Measurements from ENCODE around the gene AGER.
"Not testable (repeated sequence)": the region's sequence is repeated elsewhere in the genome, so short reads cannot be mapped to it uniquely, and the experiment has no call there.

AGER gene

DNA sequence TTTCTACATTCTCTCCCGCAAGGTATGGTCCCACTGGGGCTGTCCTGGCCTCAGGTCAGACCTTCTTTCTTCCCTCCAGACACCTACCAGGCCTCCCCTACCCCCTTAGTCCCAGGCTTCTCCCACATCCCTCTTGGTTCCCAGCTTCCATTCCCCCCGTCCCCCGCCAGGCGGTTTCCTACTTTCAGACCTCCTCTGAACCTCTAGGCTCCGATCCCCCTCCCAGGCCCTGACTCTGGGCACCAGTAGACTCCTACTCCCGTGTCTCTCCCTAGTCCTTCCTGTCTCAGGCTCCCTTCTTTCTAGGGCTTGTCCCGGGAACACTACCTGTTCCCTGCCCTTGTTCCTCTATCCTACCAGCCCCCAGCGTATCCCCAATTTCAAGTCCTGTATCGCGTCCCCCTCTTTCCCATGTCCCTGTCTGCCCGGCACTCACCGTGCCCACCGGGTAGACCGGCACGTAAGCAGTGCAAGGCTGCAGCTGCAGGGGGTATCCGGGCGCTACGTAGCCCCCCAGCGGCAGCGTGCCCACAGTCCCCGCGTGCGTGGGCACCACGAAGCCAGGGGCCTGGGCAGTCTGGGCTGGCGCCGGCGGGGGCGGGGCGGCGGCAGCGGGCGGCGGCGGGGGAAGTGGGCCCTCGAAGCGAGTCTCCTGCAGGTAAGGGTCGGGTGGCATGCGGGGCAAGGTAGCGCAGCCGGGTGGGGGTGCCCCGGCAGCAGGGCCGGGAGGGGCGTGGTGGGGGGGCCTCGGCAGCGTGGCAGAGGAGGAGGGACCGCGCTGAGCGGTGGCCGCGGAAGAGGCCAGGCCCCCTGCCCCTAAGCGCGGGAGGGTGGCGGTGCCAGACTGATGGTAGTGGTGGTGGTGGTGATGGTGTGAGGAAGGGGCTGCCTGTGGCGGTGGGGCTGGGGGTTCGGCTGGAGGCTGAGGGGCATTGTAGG is 33.9 kb downstream of the AGER start:
- Histone ChIP-seq H3K9me3 (ENCODE audit: control insufficient read depth in 1 of 2, low read length in 2 of 2) (no peaks in the 10 kb centered on the region), H3K36me3 (ENCODE audit: control insufficient read depth in 1 of 2, insufficient read depth in 2 of 2, low read length in 2 of 2) (peaks cover 0 to 8% of the 10 kb centered on the region in 2 donors), H3K4me3 (ENCODE audit: low read depth in 1 of 2, low read length in 2 of 2) (peak overlapping the region in 1 of 2 donors; percentile 93), H3K27ac (ENCODE audit: low read length) (no peak overlapping the region), H3K27me3 (ENCODE audit: low read depth, low read length) (peaks cover 3% of the 10 kb centered on the region), H3K4me1 (ENCODE audit: control insufficient read depth in 1 of 2, insufficient read depth in 2 of 2, low read length in 2 of 2) (peaks cover 6 to 40% of the 10 kb centered on the region in 2 donors)

GRCh38 chr6:32149092-32149755 is 34.8 kb downstream of the AGER start:
- H3K27ac ChIP-seq (ENCODE audit: low read length), result no peak overlapping the region
- H3K4me1 ChIP-seq (ENCODE audit: control insufficient read depth in 1 of 2, insufficient read depth in 2 of 2, low read length in 2 of 2), result peaks cover 6 to 33% of the 10 kb centered on the region in 2 donors
- peaks cover 0 to 8% of the 10 kb centered on the region in 2 donors for H3K36me3 ChIP-seq (ENCODE audit: control insufficient read depth in 1 of 2, insufficient read depth in 2 of 2, low read length in 2 of 2)
- no peaks in the 10 kb centered on the region for H3K9me3 ChIP-seq (ENCODE audit: control insufficient read depth in 1 of 2, low read length in 2 of 2)
- peaks cover 3% of the 10 kb centered on the region for H3K27me3 ChIP-seq (ENCODE audit: low read depth, low read length)
- H3K4me3 ChIP-seq (ENCODE audit: low read depth in 1 of 2, low read length in 2 of 2), result no peak overlapping the region

DNA sequence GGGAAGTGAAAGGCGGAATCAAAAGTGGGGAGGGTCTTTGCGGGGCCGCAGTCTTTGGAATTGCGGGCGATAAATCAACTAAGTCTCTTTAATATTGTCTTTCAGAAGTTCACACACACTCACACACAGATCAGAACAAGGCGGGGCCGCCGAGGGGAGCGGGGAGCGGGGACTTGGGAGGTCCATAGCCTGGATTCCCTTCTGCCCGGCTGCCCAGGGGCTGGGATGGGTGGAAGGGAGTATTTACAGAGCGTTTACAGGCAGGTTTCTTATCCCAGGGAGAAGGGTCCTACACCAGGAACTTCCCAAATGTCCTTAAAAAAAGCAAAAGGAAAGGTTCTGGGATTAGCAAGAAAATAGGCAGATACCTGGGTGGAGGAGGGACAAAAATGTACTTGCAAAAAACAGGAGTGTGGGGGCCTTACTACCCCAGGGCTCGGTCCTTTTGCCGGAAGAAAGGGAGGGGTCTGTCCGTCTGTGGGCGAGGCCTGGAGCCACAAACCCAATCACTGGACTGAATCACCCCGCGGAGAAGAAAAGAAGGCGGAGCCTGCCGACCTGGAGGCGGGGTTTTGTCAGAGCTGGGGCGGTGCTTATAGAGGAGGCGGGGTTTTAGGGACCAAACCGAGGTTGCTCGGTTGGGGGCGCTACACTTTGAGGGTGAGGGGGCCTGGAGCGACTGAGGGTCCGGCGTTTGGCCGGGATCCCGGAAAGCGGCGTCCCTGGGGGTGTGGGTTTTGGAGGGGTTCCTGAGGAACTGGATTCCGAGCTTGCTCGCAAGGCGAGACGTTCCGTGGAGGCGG is 35.6 kb downstream of the AGER start:
- Histone ChIP-seq H3K4me1 (ENCODE audit: control insufficient read depth in 1 of 2, insufficient read depth in 2 of 2, low read length in 2 of 2) (peaks cover 6 to 33% of the 10 kb centered on the region in 2 donors), H3K27ac (ENCODE audit: low read length) (no peak overlapping the region), H3K27me3 (ENCODE audit: low read depth, low read length) (peaks cover 3% of the 10 kb centered on the region), H3K36me3 (ENCODE audit: control insufficient read depth in 1 of 2, insufficient read depth in 2 of 2, low read length in 2 of 2) (peaks cover 0 to 8% of the 10 kb centered on the region in 2 donors), H3K4me3 (ENCODE audit: low read depth in 1 of 2, low read length in 2 of 2) (peak overlapping the region in 1 of 2 donors; percentile 30), H3K9me3 (ENCODE audit: control insufficient read depth in 1 of 2, low read length in 2 of 2) (no peaks in the 10 kb centered on the region)

- H3K27me3 ChIP-seq (ENCODE audit: low read depth, low read length), result peaks cover 3% of the 10 kb centered on the region
- peak overlapping the region in 1 of 2 donors; percentile 30 for H3K4me3 ChIP-seq (ENCODE audit: low read depth in 1 of 2, low read length in 2 of 2)
Measured at GRCh38 chr6:32147401-32148132, 36.5 kb downstream of the AGER start.

GRCh38 chr6:32146687-32147086 is 37.4 kb downstream of the AGER start:
- H3K4me3 ChIP-seq (ENCODE audit: low read depth in 1 of 2, low read length in 2 of 2), result no peak overlapping the region
- H3K36me3 ChIP-seq (ENCODE audit: control insufficient read depth in 1 of 2, insufficient read depth in 2 of 2, low read length in 2 of 2), result peaks cover 0 to 8% of the 10 kb centered on the region in 2 donors
- H3K27ac ChIP-seq (ENCODE audit: low read length), result no peak overlapping the region
- peaks cover 3% of the 10 kb centered on the region for H3K27me3 ChIP-seq (ENCODE audit: low read depth, low read length)
- no peaks in the 10 kb centered on the region for H3K9me3 ChIP-seq (ENCODE audit: control insufficient read depth in 1 of 2, low read length in 2 of 2)
- peaks cover 0 to 18% of the 10 kb centered on the region in 2 donors for H3K4me1 ChIP-seq (ENCODE audit: control insufficient read depth in 1 of 2, insufficient read depth in 2 of 2, low read length in 2 of 2)

More at GRCh38 chr6:32147401-32148132, 36.5 kb downstream of the AGER start:
- Histone ChIP-seq H3K4me1 (ENCODE audit: control insufficient read depth in 1 of 2, insufficient read depth in 2 of 2, low read length in 2 of 2) (peaks cover 6 to 24% of the 10 kb centered on the region in 2 donors), H3K27ac (ENCODE audit: low read length) (no peak overlapping the region), H3K9me3 (ENCODE audit: control insufficient read depth in 1 of 2, low read length in 2 of 2) (no peaks in the 10 kb centered on the region), H3K36me3 (ENCODE audit: control insufficient read depth in 1 of 2, insufficient read depth in 2 of 2, low read length in 2 of 2) (peaks cover 0 to 8% of the 10 kb centered on the region in 2 donors)

- peaks cover 0 to 8% of the 10 kb centered on the region in 2 donors for H3K36me3 ChIP-seq (ENCODE audit: control insufficient read depth in 1 of 2, insufficient read depth in 2 of 2, low read length in 2 of 2)
- no peak overlapping the region for H3K4me3 ChIP-seq (ENCODE audit: low read depth in 1 of 2, low read length in 2 of 2)
- peaks cover 0 to 15% of the 10 kb centered on the region in 2 donors for H3K4me1 ChIP-seq (ENCODE audit: control insufficient read depth in 1 of 2, insufficient read depth in 2 of 2, low read length in 2 of 2)
- H3K27ac ChIP-seq (ENCODE audit: low read length), result no peak overlapping the region
- H3K27me3 ChIP-seq (ENCODE audit: low read depth, low read length), result peaks cover 3% of the 10 kb centered on the region
- H3K9me3 ChIP-seq (ENCODE audit: control insufficient read depth in 1 of 2, low read length in 2 of 2), result no peaks in the 10 kb centered on the region
Measured at GRCh38 chr6:32146287-32146686, 37.8 kb downstream of the AGER start.

- not testable (repeated sequence) for H3K27ac ChIP-seq (ENCODE audit: low read length); H3K4me3 ChIP-seq (ENCODE audit: low read depth in 1 of 2, low read length in 2 of 2); H3K27me3 ChIP-seq (ENCODE audit: low read depth, low read length); H3K36me3 ChIP-seq (ENCODE audit: control insufficient read depth in 1 of 2, insufficient read depth in 2 of 2, low read length in 2 of 2); H3K9me3 ChIP-seq (ENCODE audit: control insufficient read depth in 1 of 2, low read length in 2 of 2); H3K4me1 ChIP-seq (ENCODE audit: control insufficient read depth in 1 of 2, insufficient read depth in 2 of 2, low read length in 2 of 2)
Measured at GRCh38 chr6:32144238-32144637, 39.8 kb downstream of the AGER start.

DNA sequence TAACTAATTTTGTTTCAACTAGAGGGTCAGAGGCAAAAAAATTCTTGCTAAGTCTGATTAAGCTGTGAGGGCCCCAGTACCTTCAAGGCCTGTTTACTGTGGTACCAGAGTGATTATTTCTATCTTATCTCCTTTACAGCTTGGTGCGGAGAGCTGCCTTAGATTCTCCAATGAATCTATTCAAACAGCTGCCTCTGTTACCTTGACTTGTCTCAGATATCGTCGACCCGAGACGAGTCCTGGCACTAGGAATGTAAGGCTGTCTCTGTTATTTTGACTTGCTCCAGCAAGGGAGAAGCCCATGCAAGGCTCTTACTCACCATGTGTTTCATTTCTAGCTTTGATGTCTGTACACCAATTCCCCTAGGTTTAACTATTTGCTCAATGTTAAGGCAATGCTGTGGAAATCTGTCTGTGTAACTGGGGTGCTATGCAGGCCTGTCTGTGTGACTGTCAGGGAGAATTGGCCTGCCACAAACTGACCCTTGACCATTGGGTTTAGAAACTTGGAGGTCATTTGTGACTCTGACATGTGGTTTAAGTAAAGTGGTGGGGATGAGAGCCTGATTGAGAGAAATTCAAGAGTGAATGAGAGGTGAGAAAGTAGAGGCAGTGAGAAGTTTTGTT is 43.5 kb downstream of the AGER start:
- Histone ChIP-seq H3K36me3 (ENCODE audit: control insufficient read depth in 1 of 2, insufficient read depth in 2 of 2, low read length in 2 of 2) (no peaks in the 10 kb centered on the region), H3K27ac (ENCODE audit: low read length) (no peak overlapping the region), H3K27me3 (ENCODE audit: low read depth, low read length) (no peaks in the 10 kb centered on the region), H3K9me3 (ENCODE audit: control insufficient read depth in 1 of 2, low read length in 2 of 2) (no peaks in the 10 kb centered on the region), H3K4me1 (ENCODE audit: control insufficient read depth in 1 of 2, insufficient read depth in 2 of 2, low read length in 2 of 2) (no peaks in the 10 kb centered on the region), H3K4me3 (ENCODE audit: low read depth in 1 of 2, low read length in 2 of 2) (no peak overlapping the region)

DNA sequence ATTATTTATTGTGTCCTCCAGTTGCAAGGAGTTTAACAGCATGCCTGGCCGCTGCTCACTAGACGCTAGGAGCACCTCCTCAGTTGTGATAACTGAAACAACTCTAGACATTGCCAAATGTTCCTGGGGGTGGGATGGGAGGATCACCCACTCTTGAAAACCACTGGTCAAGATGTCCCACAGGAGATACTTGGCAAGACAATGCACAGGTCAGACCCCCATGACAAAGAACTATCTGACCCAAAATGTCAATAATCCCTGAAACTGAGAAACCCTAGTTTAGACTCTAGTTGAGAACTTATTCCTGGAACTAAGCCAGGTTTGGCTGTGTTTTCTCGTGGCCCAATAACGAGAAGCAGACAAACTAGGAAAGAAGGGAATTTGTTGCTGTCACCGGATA is 44.5 kb downstream of the AGER start:
- Histone ChIP-seq H3K4me3 (ENCODE audit: low read depth in 1 of 2, low read length in 2 of 2) (no peak overlapping the region), H3K27me3 (ENCODE audit: low read depth, low read length) (no peaks in the 10 kb centered on the region), H3K9me3 (ENCODE audit: control insufficient read depth in 1 of 2, low read length in 2 of 2) (no peaks in the 10 kb centered on the region), H3K4me1 (ENCODE audit: control insufficient read depth in 1 of 2, insufficient read depth in 2 of 2, low read length in 2 of 2) (no peaks in the 10 kb centered on the region), H3K27ac (ENCODE audit: low read length) (no peak overlapping the region), H3K36me3 (ENCODE audit: control insufficient read depth in 1 of 2, insufficient read depth in 2 of 2, low read length in 2 of 2) (no peaks in the 10 kb centered on the region)

DNA sequence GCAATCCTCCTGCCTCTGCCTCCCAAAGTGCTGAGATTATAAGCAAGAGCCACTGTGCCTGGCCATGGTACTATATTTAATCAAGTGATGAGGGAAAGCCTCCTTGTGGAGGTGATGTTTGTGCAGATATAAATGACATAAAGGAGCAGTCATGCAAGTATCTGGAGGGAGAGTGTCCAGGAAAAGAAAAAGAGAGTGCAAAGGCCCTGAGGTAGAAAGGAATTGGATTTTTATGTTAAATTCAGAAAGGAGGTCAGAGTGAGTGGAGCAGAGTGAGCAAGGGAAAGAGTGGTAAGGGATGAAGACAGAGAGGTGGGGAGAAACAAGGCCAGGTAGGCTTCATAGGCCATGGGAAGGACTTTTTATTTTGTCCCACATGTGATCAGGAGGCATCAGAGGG is 46.6 kb downstream of the AGER start:
- no peaks in the 10 kb centered on the region for H3K27me3 ChIP-seq (ENCODE audit: low read depth, low read length)
- no peaks in the 10 kb centered on the region for H3K9me3 ChIP-seq (ENCODE audit: control insufficient read depth in 1 of 2, low read length in 2 of 2)
- no peaks in the 10 kb centered on the region for H3K36me3 ChIP-seq (ENCODE audit: control insufficient read depth in 1 of 2, insufficient read depth in 2 of 2, low read length in 2 of 2)
- no peak overlapping the region for H3K27ac ChIP-seq (ENCODE audit: low read length)
- no peak overlapping the region for H3K4me3 ChIP-seq (ENCODE audit: low read depth in 1 of 2, low read length in 2 of 2)
- no peaks in the 10 kb centered on the region for H3K4me1 ChIP-seq (ENCODE audit: control insufficient read depth in 1 of 2, insufficient read depth in 2 of 2, low read length in 2 of 2)
